ENCODE data around the gene DCN.

The DCN gene

GRCh38 chr12:91099341-91099740 lies 83.3 kb downstream of the DCN start:
- DNase-seq = no peak

GRCh38 chr12:91098941-91099340 lies 83.7 kb downstream of the DCN start:
- DNase-seq = no peak

GRCh38 chr12:91098461-91098860 lies 84.2 kb downstream of the DCN start:
- no peak for DNase-seq

- DNase-seq = no peak
These were observed 87.7 kb downstream of the DCN start for GRCh38 chr12:91094957-91095356.

- DNase-seq = no peak
These were observed 88.5 kb downstream of the DCN start for GRCh38 chr12:91094032-91094662.

- DNase-seq = no peak
These were observed 89.3 kb downstream of the DCN start for GRCh38 chr12:91093341-91093740.

GRCh38 chr12:91091916-91092715 lies 90.5 kb downstream of the DCN start:
- no peak for DNase-seq

Measured in RPMI8226 (cell line).